HL-60 (cell line): ENCODE results near the gene DMBT1.

Experiments
- DNase-seq, 2 experiments: peaks; one replicate each; pipeline ENCODE4 v3.0.0-alpha.2; 2010 to 2020; ENCODE audit warnings: low read depth in 1 of 2, low spot score in 1 of 2
- H3K27ac ChIP-seq: fragments of 250-450 bp; sonication (Bioruptor Pico); replicated peaks from 2 replicates; pipeline ENCODE4 v1.5.1; 2020; ENCODE audit warnings: mild to moderate bottlenecking, moderate library complexity
- H3K27me3 ChIP-seq: fragments of 250-450 bp; sonication (Bioruptor Pico); 2 replicates; pipeline ENCODE4 v1.5.1; 2021; ENCODE audit warnings: mild to moderate bottlenecking, moderate library complexity; ENCODE audit not compliant: insufficient read depth, poor library complexity, severe bottlenecking
- H3K4me3 ChIP-seq: replicated peaks from 2 replicates; pipeline ENCODE4 v1.5.1; 2011; ENCODE audit warnings: mild to moderate bottlenecking, control low read depth, low read length; ENCODE audit not compliant: insufficient read depth
- GABPA ChIP-seq: IDR thresholded peaks from 2 replicates; pipeline ENCODE4 v1.6.1; 2012; ENCODE audit warnings: low read depth
- POLR2AphosphoS5 ChIP-seq: IDR thresholded peaks from 2 replicates; pipeline ENCODE4 v1.6.1; 2012; ENCODE audit warnings: low read depth
- SPI1 ChIP-seq: IDR thresholded peaks from 2 replicates; pipeline ENCODE4 v1.6.1; 2012; ENCODE audit warnings: low read depth, mild to moderate bottlenecking, borderline replicate concordance
- TF ChIP-seq, protein P1 (sequence below): IDR thresholded peaks from one replicate; pipeline ENCODE4 v1.5.1; 2011; ENCODE audit warnings: low read length, control low read depth, inconsistent platforms; ENCODE audit not compliant: insufficient read depth
- TF ChIP-seq, protein P2 (sequence below): IDR thresholded peaks from 2 replicates; pipeline ENCODE4 v1.6.1; 2012; ENCODE audit warnings: low read depth; ENCODE audit not compliant: insufficient replicate concordance

DMBT1 gene

DNA sequence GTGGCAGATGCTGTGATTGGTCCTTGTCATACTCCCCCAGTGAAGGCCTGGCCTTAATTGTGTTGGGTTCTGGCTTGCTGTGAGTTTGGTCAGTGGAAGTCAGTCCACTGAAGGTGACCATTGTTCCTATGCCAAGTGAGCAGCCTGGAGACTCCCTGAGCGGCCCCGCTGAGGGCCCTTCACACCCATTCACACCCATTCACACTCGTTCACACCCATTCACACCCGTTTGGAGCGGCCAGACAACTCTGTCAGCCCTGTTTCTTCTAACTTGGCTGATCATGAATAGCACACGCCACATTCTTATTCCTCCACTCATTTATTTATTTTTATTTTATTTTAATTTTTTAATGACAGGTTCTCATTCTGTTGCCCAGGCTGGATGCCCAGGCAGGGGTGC, 77.6 kb downstream of the DMBT1 start:
- TF ChIP-seq GABPA (no peak), SPI1 (no peak), POLR2AphosphoS5 (no peak)
- TF ChIP-seq, protein P1, sequence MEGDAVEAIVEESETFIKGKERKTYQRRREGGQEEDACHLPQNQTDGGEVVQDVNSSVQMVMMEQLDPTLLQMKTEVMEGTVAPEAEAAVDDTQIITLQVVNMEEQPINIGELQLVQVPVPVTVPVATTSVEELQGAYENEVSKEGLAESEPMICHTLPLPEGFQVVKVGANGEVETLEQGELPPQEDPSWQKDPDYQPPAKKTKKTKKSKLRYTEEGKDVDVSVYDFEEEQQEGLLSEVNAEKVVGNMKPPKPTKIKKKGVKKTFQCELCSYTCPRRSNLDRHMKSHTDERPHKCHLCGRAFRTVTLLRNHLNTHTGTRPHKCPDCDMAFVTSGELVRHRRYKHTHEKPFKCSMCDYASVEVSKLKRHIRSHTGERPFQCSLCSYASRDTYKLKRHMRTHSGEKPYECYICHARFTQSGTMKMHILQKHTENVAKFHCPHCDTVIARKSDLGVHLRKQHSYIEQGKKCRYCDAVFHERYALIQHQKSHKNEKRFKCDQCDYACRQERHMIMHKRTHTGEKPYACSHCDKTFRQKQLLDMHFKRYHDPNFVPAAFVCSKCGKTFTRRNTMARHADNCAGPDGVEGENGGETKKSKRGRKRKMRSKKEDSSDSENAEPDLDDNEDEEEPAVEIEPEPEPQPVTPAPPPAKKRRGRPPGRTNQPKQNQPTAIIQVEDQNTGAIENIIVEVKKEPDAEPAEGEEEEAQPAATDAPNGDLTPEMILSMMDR = no peak
- TF ChIP-seq, protein P2, sequence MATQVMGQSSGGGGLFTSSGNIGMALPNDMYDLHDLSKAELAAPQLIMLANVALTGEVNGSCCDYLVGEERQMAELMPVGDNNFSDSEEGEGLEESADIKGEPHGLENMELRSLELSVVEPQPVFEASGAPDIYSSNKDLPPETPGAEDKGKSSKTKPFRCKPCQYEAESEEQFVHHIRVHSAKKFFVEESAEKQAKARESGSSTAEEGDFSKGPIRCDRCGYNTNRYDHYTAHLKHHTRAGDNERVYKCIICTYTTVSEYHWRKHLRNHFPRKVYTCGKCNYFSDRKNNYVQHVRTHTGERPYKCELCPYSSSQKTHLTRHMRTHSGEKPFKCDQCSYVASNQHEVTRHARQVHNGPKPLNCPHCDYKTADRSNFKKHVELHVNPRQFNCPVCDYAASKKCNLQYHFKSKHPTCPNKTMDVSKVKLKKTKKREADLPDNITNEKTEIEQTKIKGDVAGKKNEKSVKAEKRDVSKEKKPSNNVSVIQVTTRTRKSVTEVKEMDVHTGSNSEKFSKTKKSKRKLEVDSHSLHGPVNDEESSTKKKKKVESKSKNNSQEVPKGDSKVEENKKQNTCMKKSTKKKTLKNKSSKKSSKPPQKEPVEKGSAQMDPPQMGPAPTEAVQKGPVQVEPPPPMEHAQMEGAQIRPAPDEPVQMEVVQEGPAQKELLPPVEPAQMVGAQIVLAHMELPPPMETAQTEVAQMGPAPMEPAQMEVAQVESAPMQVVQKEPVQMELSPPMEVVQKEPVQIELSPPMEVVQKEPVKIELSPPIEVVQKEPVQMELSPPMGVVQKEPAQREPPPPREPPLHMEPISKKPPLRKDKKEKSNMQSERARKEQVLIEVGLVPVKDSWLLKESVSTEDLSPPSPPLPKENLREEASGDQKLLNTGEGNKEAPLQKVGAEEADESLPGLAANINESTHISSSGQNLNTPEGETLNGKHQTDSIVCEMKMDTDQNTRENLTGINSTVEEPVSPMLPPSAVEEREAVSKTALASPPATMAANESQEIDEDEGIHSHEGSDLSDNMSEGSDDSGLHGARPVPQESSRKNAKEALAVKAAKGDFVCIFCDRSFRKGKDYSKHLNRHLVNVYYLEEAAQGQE = no peak
- Histone ChIP-seq H3K27ac (no peak overlapping the region), H3K27me3 (no peaks in the 10 kb centered on the region), H3K4me3 (no peak overlapping the region)
- no peak for DNase-seq

DNA sequence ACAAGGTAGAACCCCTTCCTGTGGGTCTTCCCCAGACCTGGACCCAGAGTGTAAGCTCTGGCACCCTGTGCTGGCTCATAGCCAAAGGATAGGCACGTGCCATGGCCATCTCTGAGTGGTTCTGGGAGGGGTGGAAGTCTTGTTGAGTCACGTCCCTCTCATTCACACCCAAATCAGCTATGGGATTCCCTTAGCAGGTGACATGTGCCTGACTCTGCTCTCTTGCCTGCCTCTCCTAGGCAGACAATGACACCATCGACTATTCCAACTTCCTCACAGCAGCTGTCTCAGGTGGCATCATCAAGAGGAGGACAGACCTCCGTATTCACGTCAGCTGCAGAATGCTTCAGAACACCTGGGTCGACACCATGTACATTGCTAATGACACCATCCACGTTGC, 79.2 kb downstream of the DMBT1 start:
- DNase-seq = no peak
- Histone ChIP-seq H3K27ac (no peak overlapping the region), H3K4me3 (no peak overlapping the region), H3K27me3 (no peaks in the 10 kb centered on the region)
- TF ChIP-seq SPI1 (no peak), GABPA (no peak), POLR2AphosphoS5 (no peak)
- TF ChIP-seq, protein P2 = no peak
- TF ChIP-seq, protein P1 = no peak

DNA sequence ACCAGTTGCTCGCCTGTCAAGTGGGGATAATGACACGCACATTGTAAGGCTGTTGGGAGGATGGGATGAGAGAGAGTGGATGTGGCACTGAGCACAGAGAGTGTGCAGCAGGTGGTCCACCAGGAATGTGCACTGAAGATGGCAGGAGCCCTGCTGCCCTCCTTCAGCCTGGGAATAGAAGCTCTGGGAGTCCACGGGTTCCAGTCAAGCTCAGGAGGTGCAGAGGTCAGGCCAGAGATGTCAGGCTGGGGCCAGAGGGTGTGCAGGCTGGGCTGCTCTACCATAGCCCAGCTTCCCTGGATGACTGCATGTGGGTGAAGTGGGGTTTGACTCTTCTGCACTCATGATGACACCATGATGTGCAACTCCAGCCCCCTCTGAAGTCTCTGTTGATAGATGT, 80.4 kb downstream of the DMBT1 start:
- DNase-seq = no peak
- no peak overlapping the region for H3K27ac ChIP-seq
- no peak overlapping the region for H3K4me3 ChIP-seq
- TF ChIP-seq SPI1 = no peak
- TF ChIP-seq, protein P1 = no peak
- TF ChIP-seq POLR2AphosphoS5 = no peak
- TF ChIP-seq, protein P2 = no peak
- no peak for TF ChIP-seq GABPA
- H3K27me3 ChIP-seq = no peaks in the 10 kb centered on the region
